ENCODE data around the gene ALK.

GRCh38 chr2:29251406-29251805, 670.0 kb downstream of the ALK start:
- TF ChIP-seq GLI4 (tag by site-specific recombination; IDR thresholded peaks at IDR 0.05) (no peak), ZNF311 (tag by site-specific recombination; IDR thresholded peaks at IDR 0.05; ENCODE audit: borderline replicate concordance) (no peak), ZNF610 (tag by site-specific recombination; IDR thresholded peaks at IDR 0.05; ENCODE audit: borderline replicate concordance) (no peak), ZNF747 (tag by site-specific recombination; IDR thresholded peaks at IDR 0.05) (no peak), ZNF701 (tag by site-specific recombination; IDR thresholded peaks at IDR 0.05) (no peak), TCF7L2 (IDR thresholded peaks at IDR 0.05; ENCODE audit: borderline replicate concordance, low read depth, low read length) (no peak), ZNF274 (IDR thresholded peaks at IDR 0.05; ENCODE audit: low read length) (no peak), ZNF274 (tag by site-specific recombination; IDR thresholded peaks at IDR 0.05; ENCODE audit: borderline replicate concordance) (no peak), GLIS2 (tag by site-specific recombination; IDR thresholded peaks at IDR 0.05) (no peak), ZNF175 (tag by site-specific recombination; IDR thresholded peaks at IDR 0.05) (no peak), TRIM28 (IDR thresholded peaks at IDR 0.05; ENCODE audit: borderline replicate concordance, low read length) (no peak)
- TF ChIP-seq, protein P1, sequence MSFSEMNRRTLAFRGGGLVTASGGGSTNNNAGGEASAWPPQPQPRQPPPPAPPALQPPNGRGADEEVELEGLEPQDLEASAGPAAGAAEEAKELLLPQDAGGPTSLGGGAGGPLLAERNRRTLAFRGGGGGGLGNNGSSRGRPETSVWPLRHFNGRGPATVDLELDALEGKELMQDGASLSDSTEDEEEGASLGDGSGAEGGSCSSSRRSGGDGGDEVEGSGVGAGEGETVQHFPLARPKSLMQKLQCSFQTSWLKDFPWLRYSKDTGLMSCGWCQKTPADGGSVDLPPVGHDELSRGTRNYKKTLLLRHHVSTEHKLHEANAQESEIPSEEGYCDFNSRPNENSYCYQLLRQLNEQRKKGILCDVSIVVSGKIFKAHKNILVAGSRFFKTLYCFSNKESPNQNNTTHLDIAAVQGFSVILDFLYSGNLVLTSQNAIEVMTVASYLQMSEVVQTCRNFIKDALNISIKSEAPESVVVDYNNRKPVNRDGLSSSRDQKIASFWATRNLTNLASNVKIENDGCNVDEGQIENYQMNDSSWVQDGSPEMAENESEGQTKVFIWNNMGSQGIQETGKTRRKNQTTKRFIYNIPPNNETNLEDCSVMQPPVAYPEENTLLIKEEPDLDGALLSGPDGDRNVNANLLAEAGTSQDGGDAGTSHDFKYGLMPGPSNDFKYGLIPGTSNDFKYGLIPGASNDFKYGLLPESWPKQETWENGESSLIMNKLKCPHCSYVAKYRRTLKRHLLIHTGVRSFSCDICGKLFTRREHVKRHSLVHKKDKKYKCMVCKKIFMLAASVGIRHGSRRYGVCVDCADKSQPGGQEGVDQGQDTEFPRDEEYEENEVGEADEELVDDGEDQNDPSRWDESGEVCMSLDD (tag by site-specific recombination; IDR thresholded peaks at IDR 0.05): no peak
- TF ChIP-seq, protein P2, sequence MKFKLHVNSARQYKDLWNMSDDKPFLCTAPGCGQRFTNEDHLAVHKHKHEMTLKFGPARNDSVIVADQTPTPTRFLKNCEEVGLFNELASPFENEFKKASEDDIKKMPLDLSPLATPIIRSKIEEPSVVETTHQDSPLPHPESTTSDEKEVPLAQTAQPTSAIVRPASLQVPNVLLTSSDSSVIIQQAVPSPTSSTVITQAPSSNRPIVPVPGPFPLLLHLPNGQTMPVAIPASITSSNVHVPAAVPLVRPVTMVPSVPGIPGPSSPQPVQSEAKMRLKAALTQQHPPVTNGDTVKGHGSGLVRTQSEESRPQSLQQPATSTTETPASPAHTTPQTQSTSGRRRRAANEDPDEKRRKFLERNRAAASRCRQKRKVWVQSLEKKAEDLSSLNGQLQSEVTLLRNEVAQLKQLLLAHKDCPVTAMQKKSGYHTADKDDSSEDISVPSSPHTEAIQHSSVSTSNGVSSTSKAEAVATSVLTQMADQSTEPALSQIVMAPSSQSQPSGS (tag by site-specific recombination; IDR thresholded peaks at IDR 0.05; ENCODE audit: low read depth): no peak
- TF ChIP-seq, protein P3, sequence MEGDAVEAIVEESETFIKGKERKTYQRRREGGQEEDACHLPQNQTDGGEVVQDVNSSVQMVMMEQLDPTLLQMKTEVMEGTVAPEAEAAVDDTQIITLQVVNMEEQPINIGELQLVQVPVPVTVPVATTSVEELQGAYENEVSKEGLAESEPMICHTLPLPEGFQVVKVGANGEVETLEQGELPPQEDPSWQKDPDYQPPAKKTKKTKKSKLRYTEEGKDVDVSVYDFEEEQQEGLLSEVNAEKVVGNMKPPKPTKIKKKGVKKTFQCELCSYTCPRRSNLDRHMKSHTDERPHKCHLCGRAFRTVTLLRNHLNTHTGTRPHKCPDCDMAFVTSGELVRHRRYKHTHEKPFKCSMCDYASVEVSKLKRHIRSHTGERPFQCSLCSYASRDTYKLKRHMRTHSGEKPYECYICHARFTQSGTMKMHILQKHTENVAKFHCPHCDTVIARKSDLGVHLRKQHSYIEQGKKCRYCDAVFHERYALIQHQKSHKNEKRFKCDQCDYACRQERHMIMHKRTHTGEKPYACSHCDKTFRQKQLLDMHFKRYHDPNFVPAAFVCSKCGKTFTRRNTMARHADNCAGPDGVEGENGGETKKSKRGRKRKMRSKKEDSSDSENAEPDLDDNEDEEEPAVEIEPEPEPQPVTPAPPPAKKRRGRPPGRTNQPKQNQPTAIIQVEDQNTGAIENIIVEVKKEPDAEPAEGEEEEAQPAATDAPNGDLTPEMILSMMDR (tag by site-specific recombination; IDR thresholded peaks at IDR 0.05): no peak

Data from HEK293 (cell line).